ENCODE data around the gene BMPER. TPM values are rescaled to one million over a fixed set of nuclear protein-coding genes. Genes with fewer than 3 reads are reported as not detected.
A peak's percentile ranks its signal among the peaks of the same experiment; 100 is the strongest.

The BMPER gene
- total RNA-seq, 1 experiment from 2014 or later = not detected

GRCh38 chr7:33981226-33981625 is 75.9 kb downstream of the BMPER start:
- TF ChIP-seq CTCF (IDR thresholded peaks at IDR 0.05; ENCODE audit: insufficient read depth in 1 of 2, low read depth in 1 of 2, low read length in 1 of 2, severe bottlenecking in 1 of 2, unreplicated experiment in 1 of 2) = no peak

GRCh38 chr7:33981671-33982424 is 76.5 kb downstream of the BMPER start:
- Mint-ChIP-seq H3K36me3 (ENCODE audit: insufficient read depth, unreplicated experiment) (no peaks in the 10 kb centered on the region), H3K9me3 (ENCODE audit: unreplicated experiment) (peaks cover 5% of the 10 kb centered on the region), H3K27me3 (ENCODE audit: insufficient read depth, unreplicated experiment) (no peaks in the 10 kb centered on the region), H3K27ac (ENCODE audit: unreplicated experiment) (no peak overlapping the region), H3K4me1 (ENCODE audit: low read depth, unreplicated experiment) (peaks cover 8% of the 10 kb centered on the region), H3K4me3 (ENCODE audit: unreplicated experiment) (no peak overlapping the region)
- no peaks in the 10 kb centered on the region for H3K36me3 ChIP-seq (ENCODE audit: control insufficient read depth, insufficient read depth, low read length)
- ChIA-PET CTCF (interaction anchor here (0.7 to 2.7 kb wide), 4 partner anchors 73 to 361 kb away, joined by 3 to 16 read pairs (median 4); no protein-coding TSS in a partner anchor), POLR2A (no interaction called here)
- peaks cover 18% of the 10 kb centered on the region; the same call in 1 of the 2 replicates for H3K4me1 ChIP-seq
- intact Hi-C loops (cut with micrococcal nuclease; ENCODE audit: unreplicated experiment) = no loop called here
- no peaks in the 10 kb centered on the region for H3K9me3 ChIP-seq
- no peak overlapping the region for H3K4me3 ChIP-seq (ENCODE audit: low read depth, low read length)
- BruUV-seq (replicated peaks) = no TSS peak
- DNase-seq = no peak
- no peak for TF ChIP-seq CTCF (IDR thresholded peaks at IDR 0.05; ENCODE audit: insufficient read depth in 1 of 2, low read depth in 1 of 2, low read length in 1 of 2, severe bottlenecking in 1 of 2, unreplicated experiment in 1 of 2)
- no peaks in the 10 kb centered on the region for H3K27me3 ChIP-seq (replicated peaks; ENCODE audit: control insufficient read depth, insufficient read depth, low read length)

More at GRCh38 chr7:33981226-33981625, 75.9 kb downstream of the BMPER start:
- Histone ChIP-seq H3K4me3 (ENCODE audit: low read depth, low read length) (no peak overlapping the region), H3K9me3 (no peaks in the 10 kb centered on the region), H3K27me3 (replicated peaks; ENCODE audit: control insufficient read depth, insufficient read depth, low read length) (no peaks in the 10 kb centered on the region), H3K4me1 (peaks cover 18% of the 10 kb centered on the region; the same call in 1 of the 2 replicates), H3K36me3 (ENCODE audit: control insufficient read depth, insufficient read depth, low read length) (no peaks in the 10 kb centered on the region)
- BruUV-seq (replicated peaks) = no TSS peak
- ChIA-PET CTCF (interaction anchor here (2.7 kb wide), 1 partner anchor 106 kb away, joined by 16 read pairs; no protein-coding TSS in a partner anchor), POLR2A (no interaction called here)
- Mint-ChIP-seq H3K27ac (ENCODE audit: unreplicated experiment) (no peak overlapping the region), H3K27me3 (ENCODE audit: insufficient read depth, unreplicated experiment) (no peaks in the 10 kb centered on the region), H3K36me3 (ENCODE audit: insufficient read depth, unreplicated experiment) (no peaks in the 10 kb centered on the region), H3K4me3 (ENCODE audit: unreplicated experiment) (no peak overlapping the region), H3K4me1 (ENCODE audit: low read depth, unreplicated experiment) (peaks cover 8% of the 10 kb centered on the region), H3K9me3 (ENCODE audit: unreplicated experiment) (peaks cover 5% of the 10 kb centered on the region)
- DNase-seq = no peak
- intact Hi-C loops (cut with micrococcal nuclease; ENCODE audit: unreplicated experiment) = no loop called here

- no peaks in the 10 kb centered on the region for H3K27me3 Mint-ChIP-seq (ENCODE audit: insufficient read depth, unreplicated experiment)
- H3K9me3 ChIP-seq = no peaks in the 10 kb centered on the region
- no peaks in the 10 kb centered on the region for H3K36me3 Mint-ChIP-seq (ENCODE audit: insufficient read depth, unreplicated experiment)
- no peak overlapping the region for H3K27ac Mint-ChIP-seq (ENCODE audit: unreplicated experiment)
- H3K36me3 ChIP-seq (ENCODE audit: control insufficient read depth, insufficient read depth, low read length) = no peaks in the 10 kb centered on the region
- POLR2A ChIA-PET = no interaction called here
- CTCF ChIA-PET = interaction anchor here (0.6 to 2.7 kb wide), 6 partner anchors 38 to 745 kb away, joined by 3 to 16 read pairs (median 4); no protein-coding TSS in a partner anchor
- DNase-seq = no peak
- H3K9me3 Mint-ChIP-seq (ENCODE audit: unreplicated experiment) = peaks cover 5% of the 10 kb centered on the region
- peak in 1 of 2 experiments; percentile 22 for TF ChIP-seq CTCF (IDR thresholded peaks at IDR 0.05; ENCODE audit: insufficient read depth in 1 of 2, low read depth in 1 of 2, low read length in 1 of 2, severe bottlenecking in 1 of 2, unreplicated experiment in 1 of 2)
- H3K4me1 Mint-ChIP-seq (ENCODE audit: low read depth, unreplicated experiment) = peaks cover 12% of the 10 kb centered on the region
- intact Hi-C loops (cut with micrococcal nuclease; ENCODE audit: unreplicated experiment) = no loop called here
- peaks cover 18% of the 10 kb centered on the region; the same call in 1 of the 2 replicates for H3K4me1 ChIP-seq
- no TSS peak for BruUV-seq (replicated peaks)
- H3K4me3 ChIP-seq (ENCODE audit: low read depth, low read length) = no peak overlapping the region
- no peaks in the 10 kb centered on the region for H3K27me3 ChIP-seq (replicated peaks; ENCODE audit: control insufficient read depth, insufficient read depth, low read length)
- no peak overlapping the region for H3K4me3 Mint-ChIP-seq (ENCODE audit: unreplicated experiment)
These were observed 77.1 kb downstream of the BMPER start for GRCh38 chr7:33982425-33982786.
